HepG2 (cell line): ENCODE measurements around the gene TULP4. TPM values are rescaled to one million over a fixed set of nuclear protein-coding genes. Genes with fewer than 3 reads are reported as not detected.

Experiments
- CAMTA2 ChIP-seq: sonication (generic); formaldehyde crosslinking; IDR thresholded peaks from 2 replicates; pipeline ENCODE4 v1.4.0; 2020; ENCODE audit warnings: mild to moderate bottlenecking, missing genetic modification reagents, borderline replicate concordance
- DBP ChIP-seq: sonication (generic); formaldehyde crosslinking; IDR thresholded peaks from 2 replicates; pipeline ENCODE4 v1.4.0; 2020; ENCODE audit warnings: missing genetic modification reagents; ENCODE audit errors: not compliant biosample characterization
- IRX3 ChIP-seq: sonication (generic); formaldehyde crosslinking; IDR thresholded peaks from 2 replicates; pipeline ENCODE4 v1.8.1; 2023; ENCODE audit warnings: mild to moderate bottlenecking, low read depth, missing genetic modification reagents, borderline replicate concordance
- NCOR1 ChIP-seq: fragments of 200-600 bp; sonication (generic); IDR thresholded peaks from 2 replicates; pipeline ENCODE4 v1.7.0; 2017; ENCODE audit warnings: antibody characterized with exemption, low read length, borderline replicate concordance
- NR2F2 ChIP-seq: IDR thresholded peaks from 2 replicates; pipeline ENCODE4 v1.6.1; 2012; ENCODE audit warnings: low read depth, inconsistent platforms, borderline replicate concordance
- PITX1 ChIP-seq: sonication (generic); formaldehyde crosslinking; IDR thresholded peaks from 2 replicates; pipeline ENCODE4 v1.5.1; 2020; ENCODE audit warnings: mild to moderate bottlenecking, missing genetic modification reagents
- TBL1XR1 ChIP-seq: fragments of 150-350 bp; IDR thresholded peaks from 2 replicates; pipeline ENCODE4 v1.6.1; 2014; ENCODE audit warnings: borderline replicate concordance, low read length; ENCODE audit not compliant: partially characterized antibody
- ZBTB1 ChIP-seq: sonication (generic); formaldehyde crosslinking; IDR thresholded peaks from 2 replicates; pipeline ENCODE4 v1.4.0; 2020; ENCODE audit warnings: missing genetic modification reagents, borderline replicate concordance
- ZBTB3 ChIP-seq: sonication (generic); formaldehyde crosslinking; IDR thresholded peaks from 2 replicates; pipeline ENCODE4 v1.4.0; 2020; ENCODE audit warnings: low read depth, mild to moderate bottlenecking, moderate library complexity, missing genetic modification reagents, borderline replicate concordance
- ZBTB42 ChIP-seq: sonication (generic); formaldehyde crosslinking; IDR thresholded peaks from 2 replicates; pipeline ENCODE4 v1.5.0; 2020; ENCODE audit warnings: mild to moderate bottlenecking, missing genetic modification reagents
- ZEB1 ChIP-seq: IDR thresholded peaks from 2 replicates; pipeline ENCODE4 v1.6.1; 2012; ENCODE audit warnings: mild to moderate bottlenecking, low read depth, inconsistent platforms; ENCODE audit not compliant: insufficient replicate concordance
- ZNF33B ChIP-seq: sonication (generic); formaldehyde crosslinking; IDR thresholded peaks from 2 replicates; pipeline ENCODE4 v1.5.1; 2020; ENCODE audit warnings: mild to moderate bottlenecking, missing genetic modification reagents
- ZNF468 ChIP-seq: sonication (generic); formaldehyde crosslinking; IDR thresholded peaks from 2 replicates; pipeline ENCODE4 v1.8.0; 2022; ENCODE audit warnings: mild to moderate bottlenecking, moderate library complexity, missing genetic modification reagents
- ZNF644 ChIP-seq: IDR thresholded peaks from 2 replicates; pipeline ENCODE4 v1.6.1; 2016; ENCODE audit warnings: low read depth
- ZNF839 ChIP-seq: sonication (generic); formaldehyde crosslinking; IDR thresholded peaks from 2 replicates; pipeline ENCODE4 v1.4.0; 2020; ENCODE audit warnings: missing genetic modification reagents, mild to moderate bottlenecking, borderline replicate concordance
- polyA plus RNA-seq, 8 experiments: library from polyadenylated mRNA; depleted of rRNA in 3 of 8; stranded (reverse) in 7 of 8; unstranded in 1 of 8; fragments of >200 nt; fragmentation: Illumina TruSeq in 4 of 8; extraction: Trizol in 4 of 8; gene quantifications; 2 replicates each; pipeline versions ENCODE4 v1.2.1 to v1.2.3, GENCODE V29; 2011 to 2016; ENCODE audit warnings: low read depth in 4 of 8, missing spikeins in 1 of 8, mixed read lengths in 1 of 8; ENCODE audit not compliant: insufficient read depth in 1 of 8
- total RNA-seq, 5 experiments: library from RNA; depleted of rRNA; stranded (reverse); fragments of >200 nt; fragmentation: Illumina TruSeq; extraction: Trizol; gene quantifications; 2 replicates each; pipeline ENCODE4 v1.2.3, GENCODE V29; 2016; ENCODE audit warnings: low read depth in 1 of 5
- TF ChIP-seq, protein P1 (sequence below): sonication (generic); formaldehyde crosslinking; IDR thresholded peaks from 2 replicates; pipeline ENCODE4 v1.4.0; 2020; ENCODE audit warnings: missing genetic modification reagents
- TF ChIP-seq, protein P2 (sequence below): sonication (generic); formaldehyde crosslinking; IDR thresholded peaks from 2 replicates; pipeline ENCODE4 v1.4.0; 2020; ENCODE audit warnings: mild to moderate bottlenecking, missing genetic modification reagents

The TULP4 gene
- total and polyA plus RNA-seq, 2 of the 13 experiments (the other 11 are each of a cell fraction or from before 2014, with no cell fraction given): 21.1 to 122 TPM

DNA sequence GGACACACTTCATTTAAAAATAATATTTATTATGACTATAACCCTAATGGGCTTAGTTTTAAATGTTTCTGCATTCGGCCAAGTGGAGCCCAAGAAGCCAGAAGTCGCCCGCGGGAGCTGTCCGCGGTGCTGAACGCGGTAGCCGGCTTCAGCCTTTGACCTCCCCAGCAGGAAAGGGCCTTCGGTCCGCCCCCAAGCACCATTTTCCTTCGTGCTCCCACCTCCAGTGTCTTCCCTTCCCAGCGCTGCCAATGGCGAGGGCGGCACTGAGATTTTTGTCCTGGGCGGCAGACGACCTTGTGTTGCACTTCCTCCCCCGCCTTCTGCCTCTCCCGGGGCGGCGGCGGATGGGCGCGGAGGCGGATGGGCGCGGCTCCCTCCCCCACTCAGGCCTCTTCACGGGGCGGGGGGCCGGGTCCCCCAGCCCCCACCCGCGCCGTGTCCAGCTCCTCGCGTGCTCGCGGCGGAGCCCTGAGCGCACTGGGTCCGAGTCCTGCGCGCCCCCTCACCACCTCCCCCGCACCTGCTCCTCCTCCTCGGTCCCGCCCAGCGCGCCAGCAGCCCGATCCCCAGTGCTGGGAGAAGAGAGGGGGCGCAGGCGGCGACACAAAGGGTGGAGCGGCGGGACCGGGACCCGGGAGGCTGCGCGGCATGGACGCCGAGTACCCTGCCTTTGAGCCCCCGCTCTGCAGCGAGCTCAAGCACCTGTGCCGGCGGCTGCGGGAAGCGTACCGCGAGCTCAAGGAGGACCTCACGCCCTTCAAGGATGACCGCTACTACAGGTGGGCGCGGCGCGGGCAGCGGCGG lies 224.0 kb downstream of the TULP4 start (continued):
- TF ChIP-seq ZBTB1 (CRISPR knock-in tag): peak; percentile 78; the same call in 1 of the 2 replicates
- peak; percentile 100 for TF ChIP-seq ZNF644 (CRISPR knock-in tag)
- TF ChIP-seq NR2F2: 0 out of 2 replicates have a peak, but pooled peaks have one; percentile 50
- TF ChIP-seq DBP (CRISPR knock-in tag): peak; percentile 95
- no peak for TF ChIP-seq ZEB1
- peak; percentile 68; the same call in 1 of the 2 replicates for TF ChIP-seq ZBTB42 (CRISPR knock-in tag)
- peak; percentile 77; the same call in 1 of the 2 replicates for TF ChIP-seq ZNF468 (CRISPR knock-in tag)
- peak; percentile 96 for TF ChIP-seq ZNF33B (CRISPR knock-in tag)
- peak; percentile 48; the same call in 1 of the 2 replicates for TF ChIP-seq CAMTA2 (CRISPR knock-in tag)
- TF ChIP-seq, protein P1, sequence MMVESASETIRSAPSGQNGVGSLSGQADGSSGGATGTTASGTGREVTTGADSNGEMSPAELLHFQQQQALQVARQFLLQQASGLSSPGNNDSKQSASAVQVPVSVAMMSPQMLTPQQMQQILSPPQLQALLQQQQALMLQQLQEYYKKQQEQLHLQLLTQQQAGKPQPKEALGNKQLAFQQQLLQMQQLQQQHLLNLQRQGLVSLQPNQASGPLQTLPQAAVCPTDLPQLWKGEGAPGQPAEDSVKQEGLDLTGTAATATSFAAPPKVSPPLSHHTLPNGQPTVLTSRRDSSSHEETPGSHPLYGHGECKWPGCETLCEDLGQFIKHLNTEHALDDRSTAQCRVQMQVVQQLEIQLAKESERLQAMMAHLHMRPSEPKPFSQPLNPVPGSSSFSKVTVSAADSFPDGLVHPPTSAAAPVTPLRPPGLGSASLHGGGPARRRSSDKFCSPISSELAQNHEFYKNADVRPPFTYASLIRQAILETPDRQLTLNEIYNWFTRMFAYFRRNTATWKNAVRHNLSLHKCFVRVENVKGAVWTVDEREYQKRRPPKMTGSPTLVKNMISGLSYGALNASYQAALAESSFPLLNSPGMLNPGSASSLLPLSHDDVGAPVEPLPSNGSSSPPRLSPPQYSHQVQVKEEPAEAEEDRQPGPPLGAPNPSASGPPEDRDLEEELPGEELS (CRISPR knock-in tag): peak; percentile 74; the same call in 1 of the 2 replicates
- TF ChIP-seq, protein P2, sequence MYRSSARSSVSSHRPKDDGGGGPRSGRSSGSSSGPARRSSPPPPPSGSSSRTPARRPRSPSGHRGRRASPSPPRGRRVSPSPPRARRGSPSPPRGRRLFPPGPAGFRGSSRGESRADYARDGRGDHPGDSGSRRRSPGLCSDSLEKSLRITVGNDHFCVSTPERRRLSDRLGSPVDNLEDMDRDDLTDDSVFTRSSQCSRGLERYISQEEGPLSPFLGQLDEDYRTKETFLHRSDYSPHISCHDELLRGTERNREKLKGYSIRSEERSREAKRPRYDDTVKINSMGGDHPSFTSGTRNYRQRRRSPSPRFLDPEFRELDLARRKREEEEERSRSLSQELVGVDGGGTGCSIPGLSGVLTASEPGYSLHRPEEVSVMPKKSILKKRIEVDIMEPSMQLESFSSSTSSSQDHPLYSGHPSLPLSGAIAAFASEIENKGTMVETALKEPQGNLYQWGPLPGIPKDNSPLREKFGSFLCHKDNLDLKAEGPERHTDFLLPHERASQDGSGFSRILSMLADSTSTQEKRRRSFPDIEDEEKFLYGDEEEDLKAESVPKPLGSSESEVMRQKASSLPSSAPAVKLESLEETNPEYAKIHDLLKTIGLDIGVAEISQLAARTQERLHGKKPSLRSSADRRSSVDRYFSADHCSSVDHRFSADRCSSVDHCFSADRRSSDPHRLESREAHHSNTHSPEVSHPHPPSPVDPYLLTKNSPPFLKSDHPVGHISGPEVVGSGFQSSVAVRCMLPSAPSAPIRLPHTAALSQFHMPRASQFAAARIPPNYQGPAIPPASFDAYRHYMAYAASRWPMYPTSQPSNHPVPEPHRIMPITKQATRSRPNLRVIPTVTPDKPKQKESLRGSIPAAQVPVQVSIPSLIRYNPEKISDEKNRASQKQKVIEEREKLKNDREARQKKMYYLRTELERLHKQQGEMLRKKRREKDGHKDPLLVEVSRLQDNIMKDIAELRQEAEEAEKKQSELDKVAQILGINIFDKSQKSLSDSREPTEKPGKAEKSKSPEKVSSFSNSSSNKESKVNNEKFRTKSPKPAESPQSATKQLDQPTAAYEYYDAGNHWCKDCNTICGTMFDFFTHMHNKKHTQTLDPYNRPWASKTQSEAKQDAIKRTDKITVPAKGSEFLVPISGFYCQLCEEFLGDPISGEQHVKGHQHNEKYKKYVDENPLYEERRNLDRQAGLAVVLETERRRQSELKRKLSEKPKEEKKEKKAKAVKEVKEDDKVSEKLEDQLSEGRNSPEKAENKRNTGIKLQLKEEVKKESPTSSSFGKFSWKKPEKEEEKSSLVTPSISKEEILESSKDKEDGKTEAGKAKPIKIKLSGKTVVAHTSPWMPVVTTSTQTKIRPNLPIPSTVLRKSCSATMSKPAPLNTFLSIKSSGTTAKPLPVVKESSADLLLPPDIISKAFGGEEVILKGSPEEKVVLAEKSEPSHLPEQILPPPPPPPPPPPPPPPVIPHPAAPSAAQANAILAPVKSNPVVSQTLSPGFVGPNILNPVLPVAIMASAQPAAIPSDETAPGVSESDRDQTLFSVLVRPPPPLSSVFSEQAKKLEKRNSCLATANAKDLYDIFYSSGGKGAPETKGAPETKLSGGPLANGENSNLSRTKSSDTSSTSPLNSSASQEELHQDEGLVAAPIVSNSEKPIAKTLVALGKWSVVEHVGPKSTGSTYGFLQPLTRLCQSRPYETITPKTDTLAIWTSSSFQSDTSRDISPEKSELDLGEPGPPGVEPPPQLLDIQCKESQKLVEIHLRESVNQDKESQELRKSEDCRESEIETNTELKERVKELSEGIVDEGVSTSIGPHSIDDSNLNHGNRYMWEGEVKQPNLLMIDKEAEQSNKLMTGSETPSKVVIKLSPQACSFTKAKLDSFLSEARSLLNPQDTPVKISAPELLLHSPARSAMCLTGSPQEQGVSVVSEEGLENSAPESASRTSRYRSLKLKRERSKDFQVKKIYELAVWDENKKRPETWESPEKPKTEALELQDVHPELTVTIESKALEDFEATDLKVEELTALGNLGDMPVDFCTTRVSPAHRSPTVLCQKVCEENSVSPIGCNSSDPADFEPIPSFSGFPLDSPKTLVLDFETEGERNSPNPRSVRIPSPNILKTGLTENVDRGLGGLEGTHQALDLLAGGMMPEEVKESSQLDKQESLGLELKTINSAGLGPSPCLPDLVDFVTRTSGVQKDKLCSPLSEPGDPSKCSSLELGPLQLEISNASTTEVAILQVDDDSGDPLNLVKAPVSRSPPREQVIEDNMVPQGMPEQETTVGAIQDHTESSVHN (CRISPR knock-in tag): no peak; the same call in 1 of the 2 replicates
- TF ChIP-seq IRX3 (CRISPR knock-in tag): peak; percentile 98
- no peak for TF ChIP-seq ZNF839 (CRISPR knock-in tag)
- TF ChIP-seq PITX1: peak; percentile 31; the same call in 1 of the 2 replicates
- TF ChIP-seq NCOR1: no peak
- no peak for TF ChIP-seq TBL1XR1
- peak; percentile 20; the same call in 1 of the 2 replicates for TF ChIP-seq ZBTB3 (CRISPR knock-in tag)
